GM18951 (cell line): Measurements from ENCODE around the gene SUSD4.

Source experiments
- POLR2A ChIP-seq: IDR thresholded peaks from 4 replicates; pipeline ENCODE4 v1.6.1; 2011; ENCODE audit warnings: mild to moderate bottlenecking; ENCODE audit not compliant: insufficient read length, insufficient read depth; ENCODE audit errors: extremely low read depth
- in situ Hi-C: fragments of 300-500 bp; cut with MboI; formaldehyde crosslinking; loops from one replicate; pipeline ENCODE4 v1.12.0; 2022; ENCODE audit warnings: low sequenced_read_pairs, mixed read lengths, inconsistent platforms; ENCODE audit not compliant: unreplicated experiment

SUSD4 gene

GRCh38 chr1:223216074-223216473, 147.9 kb downstream of the SUSD4 start:
- TF ChIP-seq POLR2A = no peak
- in situ Hi-C loops = no loop called here

GRCh38 chr1:223215026-223215425, 148.9 kb downstream of the SUSD4 start:
- TF ChIP-seq POLR2A = no peak
- in situ Hi-C loops = no loop called here

GRCh38 chr1:223214261-223214807, 149.6 kb downstream of the SUSD4 start:
- no peak for TF ChIP-seq POLR2A
- in situ Hi-C loops = no loop called here

GRCh38 chr1:223212441-223212840, 151.5 kb downstream of the SUSD4 start:
- in situ Hi-C loops = no loop called here
- no peak for TF ChIP-seq POLR2A

- in situ Hi-C loops = no loop called here
- TF ChIP-seq POLR2A = no peak
Measured at GRCh38 chr1:223211323-223211985, 152.5 kb downstream of the SUSD4 start.

- TF ChIP-seq POLR2A = no peak
- in situ Hi-C loops = no loop called here
Measured at GRCh38 chr1:223210788-223211120, 153.2 kb downstream of the SUSD4 start.

GRCh38 chr1:223209992-223210787, 153.8 kb downstream of the SUSD4 start:
- no peak for TF ChIP-seq POLR2A
- in situ Hi-C loops = no loop called here

- no peak for TF ChIP-seq POLR2A
- in situ Hi-C loops = no loop called here
Measured at GRCh38 chr1:223209293-223209898, 154.6 kb downstream of the SUSD4 start.

GRCh38 chr1:223208164-223209076, 155.6 kb downstream of the SUSD4 start:
- no peak for TF ChIP-seq POLR2A
- in situ Hi-C loops = no loop called here

- TF ChIP-seq POLR2A = no peak
- in situ Hi-C loops = no loop called here
Measured at GRCh38 chr1:223207293-223208066, 156.5 kb downstream of the SUSD4 start.

GRCh38 chr1:223204424-223204823, 159.6 kb downstream of the SUSD4 start:
- in situ Hi-C loops = no loop called here

GRCh38 chr1:223203694-223204093, 160.3 kb downstream of the SUSD4 start:
- no peak for TF ChIP-seq POLR2A
- in situ Hi-C loops = no loop called here

More at GRCh38 chr1:223204424-223204823, 159.6 kb downstream of the SUSD4 start:
- TF ChIP-seq POLR2A = no peak
